GM18873 (cell line): Measurements from ENCODE around the gene MARCHF6.

Experiments
- ATAC-seq: cut with Tn5 transposase; IDR thresholded peaks from one replicate; pipeline ENCODE4 v1.9.1; 2021; ENCODE audit warnings: mild to moderate bottlenecking, moderate library complexity, moderate number of reproducible peaks; ENCODE audit not compliant: unreplicated experiment, low FRiP score

MARCHF6 gene

DNA sequence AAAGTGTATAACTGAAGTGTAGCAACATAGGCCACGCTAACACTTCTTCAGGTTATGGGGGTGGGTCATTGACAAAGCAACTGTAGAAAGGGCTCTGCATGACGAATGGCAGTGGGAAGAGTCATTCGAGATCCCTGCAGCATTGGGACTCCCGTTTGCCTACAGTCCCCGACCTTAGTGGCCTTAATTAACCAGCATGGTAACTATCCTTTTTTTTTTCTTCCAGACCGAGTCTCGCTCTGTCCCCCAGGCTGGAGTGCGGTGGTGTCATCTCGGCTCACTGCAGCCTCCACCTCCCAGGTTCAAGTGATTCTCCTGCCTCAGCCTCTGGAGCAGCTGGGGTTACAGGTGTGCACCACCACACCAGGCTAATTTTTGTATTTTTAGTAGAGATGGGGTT is 31.6 kb upstream of the MARCHF6 start:
- no peak for ATAC-seq

- no peak for ATAC-seq
Observed at GRCh38 chr5:10323588-10324488, 29.7 kb upstream of the MARCHF6 start.

DNA sequence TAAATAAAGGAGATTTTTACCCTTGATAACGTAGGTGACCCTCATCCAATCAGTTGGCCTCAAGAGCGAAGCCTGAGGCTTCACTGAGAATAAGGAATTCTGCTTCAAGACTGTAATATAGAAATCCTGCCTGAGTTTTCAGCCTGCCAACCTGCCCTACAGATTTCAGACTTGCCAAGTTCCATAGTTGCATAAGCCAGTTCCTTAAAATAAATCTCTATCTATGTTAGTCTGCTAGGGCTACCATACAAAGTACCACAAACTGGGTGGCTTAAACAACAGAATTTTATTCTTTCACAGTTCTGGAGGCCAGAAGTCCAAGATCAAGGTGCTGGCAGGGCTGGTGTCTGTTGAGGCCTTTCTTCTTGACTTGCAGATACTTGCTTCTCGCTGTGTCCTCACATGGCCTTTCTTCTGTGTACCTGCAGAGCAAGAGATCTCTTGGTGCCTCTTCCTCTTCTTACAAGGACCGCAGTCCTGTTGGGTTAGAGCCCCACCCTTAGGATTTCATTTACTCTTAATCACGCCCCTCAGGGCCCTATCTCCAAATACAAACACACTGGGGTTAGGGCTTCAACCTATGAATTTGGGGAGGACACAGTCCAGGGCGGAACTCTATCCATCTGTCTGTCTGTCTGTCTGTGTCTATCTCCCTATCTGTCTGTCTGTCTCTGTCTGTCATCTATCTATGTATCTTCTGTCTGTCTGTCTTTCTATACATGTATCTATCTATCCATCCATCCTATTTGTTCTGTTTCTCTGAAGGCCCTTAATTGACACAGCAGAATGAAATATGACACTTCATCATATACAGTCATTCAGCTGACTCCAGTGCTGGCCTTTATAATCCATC is 28.8 kb upstream of the MARCHF6 start:
- no peak for ATAC-seq

DNA sequence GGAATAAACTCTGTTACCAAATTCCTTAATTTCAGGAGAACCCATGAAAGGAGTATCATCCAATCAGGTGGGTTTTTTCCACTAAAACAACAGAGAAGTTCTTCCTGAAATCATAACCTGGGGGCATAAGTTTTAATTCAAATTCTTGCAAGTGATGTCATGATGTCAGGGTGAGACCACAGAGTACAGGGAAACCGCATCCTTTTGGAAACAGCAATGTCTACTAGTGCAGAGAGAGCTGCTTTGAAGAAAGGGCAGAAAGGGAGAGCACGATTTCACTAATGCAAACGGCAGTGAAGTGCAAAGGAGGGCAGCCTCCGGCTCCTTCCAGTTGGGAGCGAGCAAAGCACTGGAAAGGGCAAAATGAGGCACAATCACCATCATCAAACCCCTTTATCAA is 25.2 kb upstream of the MARCHF6 start:
- ATAC-seq: no peak

- no peak for ATAC-seq
Observed at GRCh38 chr5:10329446-10329819, 24.1 kb upstream of the MARCHF6 start.

GRCh38 chr5:10329820-10330481 is 23.5 kb upstream of the MARCHF6 start:
- ATAC-seq: no peak

- ATAC-seq: no peak
Observed at GRCh38 chr5:10330511-10331230, 22.8 kb upstream of the MARCHF6 start.

DNA sequence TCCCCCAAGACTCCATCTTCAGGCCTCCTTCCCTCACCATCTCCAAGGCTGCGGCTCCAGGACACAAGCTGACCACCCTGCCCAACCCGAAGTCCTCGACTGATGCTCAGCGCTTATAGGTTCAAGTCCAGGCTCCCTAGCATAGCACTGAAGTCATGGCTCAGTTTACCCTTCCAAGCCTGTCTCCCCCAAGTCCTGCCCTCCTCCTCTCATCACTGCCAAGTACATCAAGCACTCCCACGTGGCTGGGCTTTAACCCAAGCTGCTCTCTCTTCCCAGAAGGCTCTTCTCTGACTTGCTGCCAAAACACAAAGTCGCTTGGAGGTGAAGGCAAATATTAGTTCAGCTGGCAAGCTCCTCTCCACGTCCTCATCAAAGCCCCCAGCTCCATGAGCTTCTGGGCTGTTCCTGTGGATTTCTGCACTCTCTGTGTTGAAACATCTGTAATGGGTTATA is 22.1 kb upstream of the MARCHF6 start:
- ATAC-seq: no peak

- no peak for ATAC-seq
Observed at GRCh38 chr5:10332301-10332700, 21.2 kb upstream of the MARCHF6 start.

DNA sequence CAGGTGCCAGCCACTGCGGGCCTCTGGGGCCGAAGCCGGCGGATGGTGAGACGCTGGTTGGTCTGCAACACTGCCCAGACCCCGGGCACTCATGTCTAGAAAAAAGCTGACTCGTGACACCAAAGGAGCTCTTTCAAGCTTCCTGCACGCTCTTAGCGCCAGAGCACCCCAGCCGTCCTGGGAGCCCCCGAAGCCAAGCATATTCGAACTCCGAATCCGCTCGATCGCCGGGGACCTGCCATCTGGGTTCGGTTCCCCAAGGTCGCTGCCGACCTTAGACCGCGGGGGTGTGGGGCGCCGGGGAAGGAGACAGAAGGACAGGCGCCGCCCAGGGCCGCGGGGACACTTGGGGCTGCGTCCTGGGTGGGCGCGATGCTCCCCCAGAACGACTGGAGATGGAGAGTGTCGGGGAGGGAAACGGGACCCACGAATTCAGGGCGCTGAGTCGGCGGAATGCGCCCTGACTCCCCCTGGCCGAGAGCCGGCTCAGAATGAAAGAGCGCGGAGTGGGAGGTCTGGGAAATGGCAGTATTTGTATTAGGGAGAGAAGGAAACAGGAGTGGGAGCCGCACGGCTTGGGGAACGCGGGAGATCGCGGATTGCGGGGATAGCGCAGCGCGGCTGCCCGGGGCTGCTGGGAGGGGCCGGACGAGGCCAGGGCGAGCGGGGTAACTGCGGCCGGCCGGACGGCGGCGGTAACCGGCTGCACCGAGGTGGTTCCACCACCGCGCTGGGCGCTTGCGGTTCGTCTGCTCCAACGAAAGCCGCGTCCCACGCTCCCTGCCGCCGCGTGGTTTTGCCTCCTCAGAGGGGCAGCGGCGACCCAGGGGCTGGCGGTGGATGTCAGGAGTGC is 20.1 kb upstream of the MARCHF6 start:
- no peak for ATAC-seq

DNA sequence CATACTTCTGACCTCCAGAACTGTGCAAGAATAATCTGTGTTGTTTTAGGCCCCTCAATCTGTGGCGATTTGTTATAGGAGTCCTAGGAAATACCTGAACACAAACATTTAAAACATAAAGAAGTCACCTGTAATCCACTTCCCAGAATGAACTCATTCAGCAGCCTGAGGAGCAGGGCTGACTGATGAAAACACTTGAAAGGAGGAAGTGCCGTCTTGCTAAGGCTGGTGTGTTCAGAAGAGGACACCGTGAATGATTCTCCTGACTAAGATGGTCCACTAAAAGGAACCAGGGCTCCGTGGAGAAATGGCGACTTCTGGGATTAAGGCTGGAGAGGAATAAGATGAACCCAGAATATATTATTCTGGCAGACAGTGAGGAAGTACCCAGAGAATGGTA is 18.7 kb upstream of the MARCHF6 start:
- no peak for ATAC-seq

DNA sequence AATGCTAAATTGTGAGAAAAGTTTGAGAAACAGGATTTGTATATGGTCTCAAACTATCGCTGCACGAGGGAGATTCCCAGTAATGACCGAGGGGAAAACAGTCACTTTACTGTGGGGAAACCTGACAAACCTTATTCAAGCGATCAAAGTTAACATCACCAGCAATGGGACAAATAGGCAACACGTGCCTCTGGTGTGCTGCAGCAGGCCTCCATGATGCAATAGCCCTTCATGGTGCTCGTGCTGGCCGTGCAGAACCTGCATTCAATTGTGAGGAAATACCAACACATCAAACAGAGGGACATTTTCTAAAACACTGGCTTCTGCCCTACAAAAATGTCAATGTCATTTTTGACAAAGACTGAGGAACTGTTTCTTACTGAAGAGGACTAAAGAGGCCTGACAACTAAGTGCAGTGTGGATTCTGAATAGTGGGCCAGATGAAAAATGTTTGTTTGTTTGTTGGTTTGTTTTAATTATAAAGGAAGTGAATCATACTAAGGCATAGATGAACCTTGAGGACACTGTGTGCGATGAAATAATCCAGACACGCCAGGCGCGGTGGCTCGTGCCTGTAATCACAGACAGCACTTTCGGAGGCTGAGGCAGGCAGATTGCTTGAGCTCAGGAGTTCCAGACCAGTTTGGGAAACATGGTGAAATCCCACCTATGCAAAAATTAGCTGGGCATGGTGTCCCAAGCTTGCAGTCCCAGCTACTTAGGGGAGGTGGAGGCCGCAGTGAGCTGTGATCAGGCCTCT is 17.6 kb upstream of the MARCHF6 start:
- no peak for ATAC-seq

- ATAC-seq: no peak
Observed at GRCh38 chr5:10337107-10337506, 16.4 kb upstream of the MARCHF6 start.

DNA sequence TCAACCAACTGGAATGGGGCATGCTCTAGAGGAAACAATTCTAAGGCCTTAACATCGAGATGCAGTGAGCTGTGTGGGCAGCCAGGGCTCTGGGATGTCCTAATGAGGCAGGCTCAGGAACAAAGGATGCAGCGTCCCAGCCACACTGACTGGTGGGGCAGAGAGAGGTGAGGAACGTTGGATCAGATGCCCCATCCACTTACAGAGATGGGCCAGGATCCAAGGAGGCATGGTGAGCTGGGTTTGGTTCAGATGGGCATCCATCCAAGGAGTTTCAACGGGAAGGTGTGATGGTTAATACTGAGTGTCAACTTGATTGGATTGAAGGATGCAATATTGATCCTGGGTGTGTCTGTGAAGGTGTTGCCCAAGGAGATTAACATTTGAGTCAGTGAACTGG is 15.5 kb upstream of the MARCHF6 start:
- no peak for ATAC-seq

DNA sequence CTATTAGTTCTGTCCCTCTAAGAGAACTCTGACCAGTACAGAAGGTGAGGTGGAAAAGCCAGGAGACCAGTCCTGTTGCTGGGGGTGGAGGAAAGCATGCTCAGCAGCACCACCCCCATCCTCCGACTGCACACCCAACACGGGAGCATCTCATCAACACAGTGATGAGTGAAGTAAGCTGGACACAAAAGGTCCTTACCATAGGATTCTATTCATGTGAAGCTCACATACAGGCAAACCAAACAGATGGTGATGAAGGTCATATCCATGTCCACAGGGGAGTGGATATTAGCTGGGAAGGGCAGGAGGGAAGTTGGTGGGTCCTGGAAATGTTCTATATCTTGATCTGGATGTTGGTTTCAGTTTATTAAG is 14.8 kb upstream of the MARCHF6 start:
- no peak for ATAC-seq

DNA sequence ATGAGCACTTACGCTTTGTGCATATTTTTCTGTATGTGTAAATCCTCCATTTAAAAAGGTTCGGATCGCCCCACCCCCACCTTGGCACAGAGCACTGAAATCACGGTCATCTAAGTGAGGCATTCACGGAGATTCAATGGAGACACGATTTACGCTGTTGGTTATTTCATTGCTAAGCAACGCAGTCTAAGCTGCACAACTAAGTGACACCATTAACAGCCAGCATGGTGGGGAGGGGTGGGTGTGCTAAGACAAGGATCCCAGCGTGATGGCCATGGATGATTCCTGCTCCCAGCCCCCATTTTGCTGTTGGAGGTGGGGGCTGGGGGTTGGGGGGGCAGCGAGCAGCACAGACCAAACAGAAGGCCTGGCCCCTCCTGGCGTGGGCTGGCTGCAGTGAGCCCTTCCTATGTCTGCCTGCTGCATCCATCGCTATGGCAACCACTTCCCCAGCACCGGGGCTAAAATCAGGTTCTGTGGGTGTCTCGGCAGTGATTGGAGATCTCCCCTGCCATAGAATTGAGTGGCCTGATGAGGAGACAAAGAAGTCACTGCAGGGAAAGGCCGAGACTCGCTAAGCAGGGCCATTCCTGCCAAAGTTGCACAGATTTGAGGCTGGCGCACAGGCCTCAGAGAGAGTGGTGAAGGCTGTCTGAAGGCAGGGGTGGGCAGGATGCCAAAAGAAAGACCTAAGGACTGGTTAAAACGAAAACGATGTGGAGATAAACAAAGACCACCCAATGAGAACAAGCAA is 14.3 kb upstream of the MARCHF6 start:
- no peak for ATAC-seq

- ATAC-seq: no peak
Observed at GRCh38 chr5:10339958-10340357, 13.5 kb upstream of the MARCHF6 start.

- no peak for ATAC-seq
Observed at GRCh38 chr5:10343486-10343885, 10.0 kb upstream of the MARCHF6 start.
